HepG2 (cell line): ENCODE results near the gene TANGO2.
A peak's percentile ranks its signal among the peaks of the same experiment; 100 is the strongest.

Source experiments
- GATAD1 ChIP-seq: IDR thresholded peaks from 2 replicates; pipeline ENCODE4 v1.6.1; 2016; ENCODE audit warnings: missing genetic modification reagents, missing compliant biosample characterization
- POLR2A ChIP-seq, 2 experiments: IDR thresholded peaks; 2 replicates each; pipeline ENCODE4 v1.6.1; 2011; ENCODE audit warnings: low read depth in 2 of 2, low read length in 2 of 2, mild to moderate bottlenecking in 1 of 2, moderate library complexity in 1 of 2; ENCODE audit not compliant: insufficient read depth in 1 of 2
- YY1 ChIP-seq: IDR thresholded peaks from 2 replicates; pipeline ENCODE4 v1.6.1; 2011; ENCODE audit warnings: low read length, low read depth, moderate library complexity, mild to moderate bottlenecking; ENCODE audit not compliant: insufficient read depth, insufficient replicate concordance
- ZNF121 ChIP-seq: sonication (generic); formaldehyde crosslinking; IDR thresholded peaks from 2 replicates; pipeline ENCODE4 v1.5.0; 2020; ENCODE audit warnings: mild to moderate bottlenecking, missing genetic modification reagents
- ZNF224 ChIP-seq: sonication (generic); formaldehyde crosslinking; IDR thresholded peaks from 2 replicates; pipeline ENCODE4 v1.5.0; 2020; ENCODE audit warnings: mild to moderate bottlenecking, missing genetic modification reagents
- ZNF274 ChIP-seq: sonication (generic); formaldehyde crosslinking; IDR thresholded peaks from 2 replicates; pipeline ENCODE4 v1.5.1; 2020; ENCODE audit warnings: mild to moderate bottlenecking, missing genetic modification reagents
- ZNF501 ChIP-seq: sonication (generic); formaldehyde crosslinking; IDR thresholded peaks from 2 replicates; pipeline ENCODE4 v1.5.1; 2020; ENCODE audit warnings: mild to moderate bottlenecking, moderate library complexity, missing genetic modification reagents
- TF ChIP-seq, protein P1 (sequence below): sonication (generic); formaldehyde crosslinking; IDR thresholded peaks from 2 replicates; pipeline ENCODE4 v1.5.0; 2020; ENCODE audit warnings: mild to moderate bottlenecking, missing genetic modification reagents, moderate library complexity
- TF ChIP-seq, protein P2 (sequence below): IDR thresholded peaks from 2 replicates; pipeline ENCODE4 v1.6.1; 2012; ENCODE audit warnings: inconsistent platforms

DNA sequence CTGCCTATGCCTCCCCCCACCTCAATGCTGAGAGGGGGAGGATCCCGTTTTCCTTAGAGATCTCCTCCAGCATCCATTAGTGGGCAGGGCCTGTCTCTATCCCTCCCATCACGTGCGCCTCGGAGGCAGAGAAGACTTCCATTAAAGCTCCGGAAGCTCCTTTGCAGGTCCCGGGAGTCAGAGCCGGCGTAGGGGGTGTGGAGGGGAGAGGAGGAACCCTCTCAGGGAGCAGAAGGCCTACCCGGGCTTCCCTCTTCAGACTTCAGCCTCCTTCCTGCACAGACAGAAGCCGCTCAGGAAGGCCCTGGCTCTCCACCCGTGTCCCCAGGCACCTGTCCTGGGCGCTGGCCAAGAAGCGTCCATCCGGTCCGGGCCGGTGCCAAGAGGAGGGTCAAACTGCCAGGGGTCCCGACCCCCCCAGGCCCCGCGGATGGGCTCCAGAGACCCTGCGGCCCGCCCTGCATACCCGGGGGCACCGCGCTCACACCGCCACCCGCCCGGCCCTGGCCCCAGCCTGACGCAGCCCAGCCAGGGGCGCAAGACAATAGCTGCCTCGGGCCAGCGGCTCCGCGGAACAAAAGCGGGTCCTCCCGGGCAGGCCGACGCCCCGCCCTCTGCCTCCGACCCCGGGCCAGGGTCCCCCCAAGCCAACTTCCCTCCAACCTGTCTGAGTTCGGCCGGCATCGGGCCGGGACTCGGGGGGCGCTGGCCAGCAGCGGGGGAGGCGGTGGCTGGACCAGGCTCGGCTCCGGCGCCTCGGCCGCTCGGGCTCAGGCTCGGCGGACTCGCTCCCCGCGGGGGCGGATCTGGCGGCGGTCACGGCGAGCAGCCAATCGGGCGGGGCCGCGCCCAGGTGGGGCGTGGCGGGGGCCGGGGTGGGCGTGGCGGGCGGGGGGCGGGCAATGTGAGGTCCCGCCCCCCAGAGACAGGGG, 34.2 kb upstream of the TANGO2 start:
- TF ChIP-seq YY1: no peak
- peak; percentile 47; the same call in 1 of the 2 replicates for TF ChIP-seq ZNF501 (CRISPR knock-in tag)
- TF ChIP-seq, protein P1, sequence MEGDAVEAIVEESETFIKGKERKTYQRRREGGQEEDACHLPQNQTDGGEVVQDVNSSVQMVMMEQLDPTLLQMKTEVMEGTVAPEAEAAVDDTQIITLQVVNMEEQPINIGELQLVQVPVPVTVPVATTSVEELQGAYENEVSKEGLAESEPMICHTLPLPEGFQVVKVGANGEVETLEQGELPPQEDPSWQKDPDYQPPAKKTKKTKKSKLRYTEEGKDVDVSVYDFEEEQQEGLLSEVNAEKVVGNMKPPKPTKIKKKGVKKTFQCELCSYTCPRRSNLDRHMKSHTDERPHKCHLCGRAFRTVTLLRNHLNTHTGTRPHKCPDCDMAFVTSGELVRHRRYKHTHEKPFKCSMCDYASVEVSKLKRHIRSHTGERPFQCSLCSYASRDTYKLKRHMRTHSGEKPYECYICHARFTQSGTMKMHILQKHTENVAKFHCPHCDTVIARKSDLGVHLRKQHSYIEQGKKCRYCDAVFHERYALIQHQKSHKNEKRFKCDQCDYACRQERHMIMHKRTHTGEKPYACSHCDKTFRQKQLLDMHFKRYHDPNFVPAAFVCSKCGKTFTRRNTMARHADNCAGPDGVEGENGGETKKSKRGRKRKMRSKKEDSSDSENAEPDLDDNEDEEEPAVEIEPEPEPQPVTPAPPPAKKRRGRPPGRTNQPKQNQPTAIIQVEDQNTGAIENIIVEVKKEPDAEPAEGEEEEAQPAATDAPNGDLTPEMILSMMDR (CRISPR knock-in tag): peak; percentile 19; the same call in 1 of the 2 replicates
- no peak for TF ChIP-seq ZNF274
- no peak for TF ChIP-seq ZNF121 (CRISPR knock-in tag)
- TF ChIP-seq, protein P2, sequence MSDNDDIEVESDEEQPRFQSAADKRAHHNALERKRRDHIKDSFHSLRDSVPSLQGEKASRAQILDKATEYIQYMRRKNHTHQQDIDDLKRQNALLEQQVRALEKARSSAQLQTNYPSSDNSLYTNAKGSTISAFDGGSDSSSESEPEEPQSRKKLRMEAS: 0 out of 2 replicates have a peak, but pooled peaks have one; percentile 23
- no peak for TF ChIP-seq GATAD1 (CRISPR knock-in tag)
- peak in 1 of 2 experiments; percentile 59; a peak in 1 of 4 replicates for TF ChIP-seq POLR2A (IDR thresholded peaks at IDR 0.05; ENCODE audit: insufficient read depth in 1 of 2, low read depth in 2 of 2, low read length in 2 of 2)
- TF ChIP-seq ZNF224: no peak
